Measurements from ENCODE around the gene GABRB3.

Gene GABRB3

DNA sequence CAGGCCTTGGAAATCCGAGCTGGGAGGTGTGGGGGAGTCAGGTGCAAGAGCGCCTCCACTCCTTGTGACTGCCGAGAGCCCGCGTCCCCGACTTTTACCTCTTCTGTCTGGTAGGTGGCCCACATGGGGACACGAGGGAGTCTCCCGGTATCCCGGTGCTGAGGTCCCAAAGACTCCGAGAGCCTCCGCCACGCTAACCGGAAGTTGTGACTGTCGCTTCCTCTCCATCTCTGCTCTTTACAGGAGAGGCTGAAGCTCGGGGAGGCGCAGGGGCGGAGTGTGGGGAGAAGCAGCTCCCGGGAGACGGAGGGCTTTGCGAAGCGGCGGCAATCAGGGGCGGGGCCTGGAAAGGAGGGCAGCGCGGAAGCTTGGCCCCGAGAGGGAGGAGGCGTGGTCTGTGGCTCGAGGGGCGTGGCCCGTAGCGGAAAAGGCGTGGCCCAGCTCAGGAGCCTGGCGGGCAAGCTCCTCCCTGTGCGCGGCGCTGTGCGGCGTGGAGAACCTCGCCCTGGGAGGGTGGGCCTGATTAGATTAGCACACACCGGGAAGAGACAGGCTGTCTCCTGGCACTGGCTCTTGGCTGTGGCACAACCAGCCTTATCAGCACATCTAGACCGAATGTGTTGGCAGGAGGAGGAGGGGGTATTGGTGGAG lies 143.9 kb downstream of the GABRB3 start:
- no peak for ATAC-seq
- TF ChIP-seq TCF4 (CRISPR knock-in tag; IDR thresholded peaks at IDR 0.05; ENCODE audit: borderline replicate concordance) (no peak), CSDC2 (CRISPR knock-in tag; IDR thresholded peaks at IDR 0.05) (no peak), SNAI2 (CRISPR knock-in tag; IDR thresholded peaks at IDR 0.05) (no peak), ESRRG (CRISPR knock-in tag; IDR thresholded peaks at IDR 0.05) (no peak), ARNTL (CRISPR knock-in tag; IDR thresholded peaks at IDR 0.05; ENCODE audit: borderline replicate concordance, low read depth) (no peak), ZC3H10 (CRISPR knock-in tag; IDR thresholded peaks at IDR 0.05) (no peak), ZNF70 (CRISPR knock-in tag; IDR thresholded peaks at IDR 0.05) (no peak), RARB (CRISPR knock-in tag; IDR thresholded peaks at IDR 0.05) (no peak), ZNF8 (CRISPR knock-in tag; IDR thresholded peaks at IDR 0.05) (no peak), TOX (CRISPR knock-in tag; IDR thresholded peaks at IDR 0.05; ENCODE audit: borderline replicate concordance) (no peak), ZFP3 (CRISPR knock-in tag; IDR thresholded peaks at IDR 0.05) (no peak), BACH2 (CRISPR knock-in tag; IDR thresholded peaks at IDR 0.05; ENCODE audit: borderline replicate concordance) (no peak), GLIS3 (CRISPR knock-in tag; IDR thresholded peaks at IDR 0.05) (no peak), OSR1 (CRISPR knock-in tag; IDR thresholded peaks at IDR 0.05) (no peak), ZFP30 (CRISPR knock-in tag; IDR thresholded peaks at IDR 0.05) (no peak)
- TF ChIP-seq, protein P1, sequence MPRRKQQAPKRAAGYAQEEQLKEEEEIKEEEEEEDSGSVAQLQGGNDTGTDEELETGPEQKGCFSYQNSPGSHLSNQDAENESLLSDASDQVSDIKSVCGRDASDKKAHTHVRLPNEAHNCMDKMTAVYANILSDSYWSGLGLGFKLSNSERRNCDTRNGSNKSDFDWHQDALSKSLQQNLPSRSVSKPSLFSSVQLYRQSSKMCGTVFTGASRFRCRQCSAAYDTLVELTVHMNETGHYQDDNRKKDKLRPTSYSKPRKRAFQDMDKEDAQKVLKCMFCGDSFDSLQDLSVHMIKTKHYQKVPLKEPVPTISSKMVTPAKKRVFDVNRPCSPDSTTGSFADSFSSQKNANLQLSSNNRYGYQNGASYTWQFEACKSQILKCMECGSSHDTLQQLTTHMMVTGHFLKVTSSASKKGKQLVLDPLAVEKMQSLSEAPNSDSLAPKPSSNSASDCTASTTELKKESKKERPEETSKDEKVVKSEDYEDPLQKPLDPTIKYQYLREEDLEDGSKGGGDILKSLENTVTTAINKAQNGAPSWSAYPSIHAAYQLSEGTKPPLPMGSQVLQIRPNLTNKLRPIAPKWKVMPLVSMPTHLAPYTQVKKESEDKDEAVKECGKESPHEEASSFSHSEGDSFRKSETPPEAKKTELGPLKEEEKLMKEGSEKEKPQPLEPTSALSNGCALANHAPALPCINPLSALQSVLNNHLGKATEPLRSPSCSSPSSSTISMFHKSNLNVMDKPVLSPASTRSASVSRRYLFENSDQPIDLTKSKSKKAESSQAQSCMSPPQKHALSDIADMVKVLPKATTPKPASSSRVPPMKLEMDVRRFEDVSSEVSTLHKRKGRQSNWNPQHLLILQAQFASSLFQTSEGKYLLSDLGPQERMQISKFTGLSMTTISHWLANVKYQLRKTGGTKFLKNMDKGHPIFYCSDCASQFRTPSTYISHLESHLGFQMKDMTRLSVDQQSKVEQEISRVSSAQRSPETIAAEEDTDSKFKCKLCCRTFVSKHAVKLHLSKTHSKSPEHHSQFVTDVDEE (CRISPR knock-in tag; IDR thresholded peaks at IDR 0.05), result no peak
- TF ChIP-seq, protein P2, sequence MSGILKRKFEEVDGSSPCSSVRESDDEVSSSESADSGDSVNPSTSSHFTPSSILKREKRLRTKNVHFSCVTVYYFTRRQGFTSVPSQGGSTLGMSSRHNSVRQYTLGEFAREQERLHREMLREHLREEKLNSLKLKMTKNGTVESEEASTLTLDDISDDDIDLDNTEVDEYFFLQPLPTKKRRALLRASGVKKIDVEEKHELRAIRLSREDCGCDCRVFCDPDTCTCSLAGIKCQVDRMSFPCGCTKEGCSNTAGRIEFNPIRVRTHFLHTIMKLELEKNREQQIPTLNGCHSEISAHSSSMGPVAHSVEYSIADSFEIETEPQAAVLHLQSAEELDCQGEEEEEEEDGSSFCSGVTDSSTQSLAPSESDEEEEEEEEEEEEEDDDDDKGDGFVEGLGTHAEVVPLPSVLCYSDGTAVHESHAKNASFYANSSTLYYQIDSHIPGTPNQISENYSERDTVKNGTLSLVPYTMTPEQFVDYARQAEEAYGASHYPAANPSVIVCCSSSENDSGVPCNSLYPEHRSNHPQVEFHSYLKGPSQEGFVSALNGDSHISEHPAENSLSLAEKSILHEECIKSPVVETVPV (CRISPR knock-in tag; IDR thresholded peaks at IDR 0.05), result no peak
- TF ChIP-seq, protein P3, sequence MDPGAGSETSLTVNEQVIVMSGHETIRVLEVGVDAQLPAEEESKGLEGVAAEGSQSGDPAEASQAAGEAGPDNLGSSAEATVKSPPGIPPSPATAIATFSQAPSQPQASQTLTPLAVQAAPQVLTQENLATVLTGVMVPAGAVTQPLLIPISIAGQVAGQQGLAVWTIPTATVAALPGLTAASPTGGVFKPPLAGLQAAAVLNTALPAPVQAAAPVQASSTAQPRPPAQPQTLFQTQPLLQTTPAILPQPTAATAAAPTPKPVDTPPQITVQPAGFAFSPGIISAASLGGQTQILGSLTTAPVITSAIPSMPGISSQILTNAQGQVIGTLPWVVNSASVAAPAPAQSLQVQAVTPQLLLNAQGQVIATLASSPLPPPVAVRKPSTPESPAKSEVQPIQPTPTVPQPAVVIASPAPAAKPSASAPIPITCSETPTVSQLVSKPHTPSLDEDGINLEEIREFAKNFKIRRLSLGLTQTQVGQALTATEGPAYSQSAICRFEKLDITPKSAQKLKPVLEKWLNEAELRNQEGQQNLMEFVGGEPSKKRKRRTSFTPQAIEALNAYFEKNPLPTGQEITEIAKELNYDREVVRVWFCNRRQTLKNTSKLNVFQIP (CRISPR knock-in tag; IDR thresholded peaks at IDR 0.05; ENCODE audit: borderline replicate concordance, low read depth), result no peak

DNA sequence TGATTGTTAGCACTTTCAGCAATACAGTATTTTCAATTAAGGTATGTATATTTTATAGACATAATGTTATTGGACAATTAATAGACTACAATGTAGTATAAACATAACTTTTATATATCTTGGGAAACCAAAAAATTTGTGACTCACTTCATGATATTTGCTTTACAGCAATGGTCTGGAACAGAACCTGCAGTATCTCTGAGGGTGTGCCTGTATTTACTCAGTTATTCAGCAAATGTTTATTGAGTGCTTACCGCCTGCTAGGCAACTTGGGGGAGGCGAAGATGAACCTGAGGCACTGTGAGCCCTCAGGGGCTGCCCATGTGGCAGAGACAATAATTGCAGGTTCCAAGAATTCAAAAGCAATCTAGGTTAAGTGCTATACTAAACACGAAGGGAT lies 144.8 kb downstream of the GABRB3 start:
- ATAC-seq, result no peak
- TF ChIP-seq TCF4 (CRISPR knock-in tag; IDR thresholded peaks at IDR 0.05; ENCODE audit: borderline replicate concordance) (no peak), RARB (CRISPR knock-in tag; IDR thresholded peaks at IDR 0.05) (no peak), ZNF8 (CRISPR knock-in tag; IDR thresholded peaks at IDR 0.05) (no peak), BACH2 (CRISPR knock-in tag; IDR thresholded peaks at IDR 0.05; ENCODE audit: borderline replicate concordance) (no peak), CSDC2 (CRISPR knock-in tag; IDR thresholded peaks at IDR 0.05) (no peak), ISL1 (CRISPR knock-in tag; IDR thresholded peaks at IDR 0.05) (no peak), ZFP3 (CRISPR knock-in tag; IDR thresholded peaks at IDR 0.05) (no peak), ZFP30 (CRISPR knock-in tag; IDR thresholded peaks at IDR 0.05) (no peak), GLIS3 (CRISPR knock-in tag; IDR thresholded peaks at IDR 0.05) (no peak), PPARA (CRISPR knock-in tag; IDR thresholded peaks at IDR 0.05; ENCODE audit: borderline replicate concordance) (no peak), SNAI2 (CRISPR knock-in tag; IDR thresholded peaks at IDR 0.05) (no peak), OSR1 (CRISPR knock-in tag; IDR thresholded peaks at IDR 0.05) (no peak), ZNF70 (CRISPR knock-in tag; IDR thresholded peaks at IDR 0.05) (no peak), ZC3H10 (CRISPR knock-in tag; IDR thresholded peaks at IDR 0.05) (no peak), TOX (CRISPR knock-in tag; IDR thresholded peaks at IDR 0.05; ENCODE audit: borderline replicate concordance) (no peak), ARNTL (CRISPR knock-in tag; IDR thresholded peaks at IDR 0.05; ENCODE audit: borderline replicate concordance, low read depth) (no peak)
- TF ChIP-seq, protein P1 (CRISPR knock-in tag; IDR thresholded peaks at IDR 0.05), result no peak
- TF ChIP-seq, protein P4, sequence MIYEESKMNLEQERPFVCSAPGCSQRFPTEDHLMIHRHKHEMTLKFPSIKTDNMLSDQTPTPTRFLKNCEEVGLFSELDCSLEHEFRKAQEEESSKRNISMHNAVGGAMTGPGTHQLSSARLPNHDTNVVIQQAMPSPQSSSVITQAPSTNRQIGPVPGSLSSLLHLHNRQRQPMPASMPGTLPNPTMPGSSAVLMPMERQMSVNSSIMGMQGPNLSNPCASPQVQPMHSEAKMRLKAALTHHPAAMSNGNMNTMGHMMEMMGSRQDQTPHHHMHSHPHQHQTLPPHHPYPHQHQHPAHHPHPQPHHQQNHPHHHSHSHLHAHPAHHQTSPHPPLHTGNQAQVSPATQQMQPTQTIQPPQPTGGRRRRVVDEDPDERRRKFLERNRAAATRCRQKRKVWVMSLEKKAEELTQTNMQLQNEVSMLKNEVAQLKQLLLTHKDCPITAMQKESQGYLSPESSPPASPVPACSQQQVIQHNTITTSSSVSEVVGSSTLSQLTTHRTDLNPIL (CRISPR knock-in tag; IDR thresholded peaks at IDR 0.05; ENCODE audit: low read depth), result no peak
- TF ChIP-seq, protein P2 (CRISPR knock-in tag; IDR thresholded peaks at IDR 0.05), result no peak
- TF ChIP-seq, protein P3 (CRISPR knock-in tag; IDR thresholded peaks at IDR 0.05; ENCODE audit: borderline replicate concordance, low read depth), result no peak

Measured in SK-N-SH treated with all-trans-retinoic acid at 6 μM for 48 hours (cell line).